CD4-positive, alpha-beta T cell (primary cell): Measurements from ENCODE around the gene ATP13A5. TPM values are rescaled to one million over a fixed set of nuclear protein-coding genes. Genes with fewer than 3 reads are reported as not detected.

ENCODE experiments used
- ATAC-seq: fragments of 200-7000 bp; cut with Tn5 transposase; one replicate; pipeline ENCODE4 v1.10.0; 2022; ENCODE audit warnings: mild to moderate bottlenecking; ENCODE audit not compliant: poor library complexity
- CTCF ChIA-PET: fragments of 350-600 bp; sonication (Branson Sonifier 250); formaldehyde crosslinking; loops from one replicate; lab custom pipeline; 2021; ENCODE audit warnings: antibody characterized with exemption, inconsistent platforms; lab: Charles Lee
- POLR2A ChIA-PET: fragments of 350-600 bp; sonication (Branson Sonifier 250); formaldehyde crosslinking; loops from one replicate; lab custom pipeline; 2021; ENCODE audit warnings: antibody characterized with exemption, inconsistent platforms; lab: Charles Lee
- DNase-seq, 14 experiments: peaks; one replicate each; pipeline ENCODE4 v3.0.0-alpha.2; 2013 to 2020; ENCODE audit warnings: mixed read lengths in 2 of 14
- H3K27ac ChIP-seq, 2 donors: one replicate each; pipeline versions ENCODE4 v1.5.1 to v1.7.0; 2013; ENCODE audit warnings: low read length in 2 of 2, low read depth in 1 of 2, mild to moderate bottlenecking in 1 of 2
- H3K27me3 ChIP-seq, 2 experiments: 1 replicate in 1 of 2; 2 replicates in 1 of 2; pipeline versions ENCODE4 v1.6.1 to v1.7.0; 2013; ENCODE audit warnings: low read length in 2 of 2, control low read depth in 1 of 2, mild to moderate bottlenecking in 1 of 2, moderate library complexity in 1 of 2; ENCODE audit not compliant: insufficient read depth in 2 of 2, control insufficient read depth in 1 of 2
- H3K36me3 ChIP-seq: one replicate; pipeline ENCODE4 v1.6.1; 2013; ENCODE audit warnings: low read length, control low read depth; ENCODE audit not compliant: insufficient read depth
- H3K4me1 ChIP-seq: one replicate; pipeline ENCODE4 v1.6.1; 2013; ENCODE audit warnings: low read length, control low read depth; ENCODE audit not compliant: insufficient read depth
- H3K4me3 ChIP-seq: one replicate; pipeline ENCODE4 v1.5.1; 2013; ENCODE audit warnings: mild to moderate bottlenecking, low read length, moderate library complexity
- H3K9me3 ChIP-seq, 2 experiments: 1 replicate in 1 of 2; 2 replicates in 1 of 2; pipeline versions ENCODE4 v1.6.1 to v1.7.0; 2013; ENCODE audit warnings: low read length in 2 of 2, mild to moderate bottlenecking in 2 of 2, control low read depth in 1 of 2, moderate library complexity in 1 of 2; ENCODE audit not compliant: control insufficient read depth in 1 of 2, insufficient read depth in 1 of 2
- H3K27ac Mint-ChIP-seq: one replicate; pipeline ENCODE4 v1.8.0; 2020; ENCODE audit warnings: mixed read lengths
- H3K27me3 Mint-ChIP-seq: one replicate; pipeline ENCODE4 v1.8.0; 2021; ENCODE audit warnings: mixed read lengths
- H3K36me3 Mint-ChIP-seq: one replicate; pipeline ENCODE4 v1.8.0; 2021; ENCODE audit warnings: low read depth, mixed read lengths
- H3K4me1 Mint-ChIP-seq: one replicate; pipeline ENCODE4 v1.8.0; 2021; ENCODE audit warnings: low read depth, mixed read lengths
- H3K4me3 Mint-ChIP-seq: one replicate; pipeline ENCODE4 v1.8.0; 2020; ENCODE audit warnings: mild to moderate bottlenecking, mixed read lengths
- H3K9me3 Mint-ChIP-seq: one replicate; pipeline ENCODE4 v1.8.0; 2020; ENCODE audit warnings: mixed read lengths
- intact Hi-C, 2 experiments: fragments of 100-400 bp; cut with DNase I in 1 of 2; cut with micrococcal nuclease in 1 of 2; formaldehyde crosslinking; loops; one replicate each; pipeline versions ENCODE4 v1.15.1 to v1.9.0; 2023 to 2025; cut with DNase I, micrococcal nuclease
- total RNA-seq, 174 experiments: library from RNA in 2 of 174; stranded (reverse) in 2 of 174; gene quantifications; one replicate each; pipeline ENCODE4 v1.2.3 and lab custom pipeline; 2021 to 2026
- TF ChIP-seq, protein P1 (sequence below): fragments of 200-600 bp; IDR thresholded peaks from one replicate; pipeline ENCODE4 v1.8.0; 2022; ENCODE audit warnings: antibody characterized with exemption, mild to moderate bottlenecking

Gene ATP13A5
- total RNA-seq, 2 experiments from 2014 or later = not detected

DNA sequence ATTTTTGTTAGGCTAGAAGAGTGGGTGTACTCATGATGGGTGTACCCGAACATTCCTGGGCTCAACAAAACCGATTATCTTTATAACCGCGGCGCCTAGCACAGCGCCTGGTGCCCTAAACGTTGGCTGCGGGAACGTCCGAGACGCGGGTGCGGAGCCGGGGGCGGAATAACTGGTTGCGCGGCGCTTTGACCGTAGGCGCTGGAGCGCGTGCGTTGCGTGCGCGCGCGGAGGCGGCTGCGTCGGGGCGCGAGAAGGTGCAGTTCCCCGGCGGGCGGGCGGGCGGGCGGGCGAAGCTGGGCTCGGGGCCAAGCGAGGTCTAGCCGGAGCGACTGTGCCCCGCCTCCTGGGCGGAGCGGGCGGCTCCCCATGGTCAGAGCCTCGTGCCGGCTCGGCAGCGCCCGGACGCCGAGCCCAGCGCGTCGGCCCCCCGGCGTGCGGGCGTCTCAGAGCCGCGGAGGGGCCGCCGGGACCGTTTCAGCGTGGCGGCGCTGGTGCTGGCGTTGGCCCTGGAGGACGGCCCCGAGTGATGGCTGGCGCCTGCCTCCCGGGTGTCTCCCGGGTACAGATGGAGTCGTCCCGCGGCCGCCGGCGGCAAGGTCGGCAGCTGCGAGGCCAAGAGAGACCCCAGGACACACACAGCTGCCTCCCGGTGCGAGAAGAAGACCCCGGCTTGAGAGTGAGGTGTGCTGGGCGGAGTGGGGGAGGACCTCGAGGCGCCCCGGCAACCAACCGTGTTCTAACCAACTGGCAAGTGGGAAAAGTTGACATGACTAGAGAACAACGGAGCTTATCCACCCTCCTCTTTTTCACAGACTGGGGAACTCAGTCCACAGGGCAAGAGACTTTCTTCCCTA is 137.5 kb downstream of the ATP13A5 start, which contains the start of gene PLAAT1:
TSS of gene PLAAT1 (plus strand) at position 373 of the 857 bp plus-strand sequence. CDS start 14,429 bp downstream, outside the sequence.
- Mint-ChIP-seq H3K27ac (no peak within 1 kb of the TSS), H3K36me3 (no peaks in the 10 kb centered on the region), H3K4me1 (no peaks in the 10 kb centered on the region), H3K4me3 (no peak within 1 kb of the TSS), H3K27me3 (peaks cover 65% of the 10 kb centered on the region), H3K9me3 (peaks cover 2% of the 10 kb centered on the region)
- Histone ChIP-seq H3K36me3 (no peaks in the 10 kb centered on the region), H3K9me3 (peaks cover 0 to 8% of the 10 kb centered on the region in 2 experiments), H3K4me3 (no peak within 1 kb of the TSS), H3K27ac (no peak within 1 kb of the TSS), H3K4me1 (peaks cover 3% of the 10 kb centered on the region), H3K27me3 (peaks cover 23 to 44% of the 10 kb centered on the region in 2 experiments)
- ATAC-seq (no peak), DNase-seq (no peak)
- intact Hi-C loops = no loop called here
- CTCF ChIA-PET = no interaction called here
- POLR2A ChIA-PET = no interaction called here
- TF ChIP-seq, protein P1, sequence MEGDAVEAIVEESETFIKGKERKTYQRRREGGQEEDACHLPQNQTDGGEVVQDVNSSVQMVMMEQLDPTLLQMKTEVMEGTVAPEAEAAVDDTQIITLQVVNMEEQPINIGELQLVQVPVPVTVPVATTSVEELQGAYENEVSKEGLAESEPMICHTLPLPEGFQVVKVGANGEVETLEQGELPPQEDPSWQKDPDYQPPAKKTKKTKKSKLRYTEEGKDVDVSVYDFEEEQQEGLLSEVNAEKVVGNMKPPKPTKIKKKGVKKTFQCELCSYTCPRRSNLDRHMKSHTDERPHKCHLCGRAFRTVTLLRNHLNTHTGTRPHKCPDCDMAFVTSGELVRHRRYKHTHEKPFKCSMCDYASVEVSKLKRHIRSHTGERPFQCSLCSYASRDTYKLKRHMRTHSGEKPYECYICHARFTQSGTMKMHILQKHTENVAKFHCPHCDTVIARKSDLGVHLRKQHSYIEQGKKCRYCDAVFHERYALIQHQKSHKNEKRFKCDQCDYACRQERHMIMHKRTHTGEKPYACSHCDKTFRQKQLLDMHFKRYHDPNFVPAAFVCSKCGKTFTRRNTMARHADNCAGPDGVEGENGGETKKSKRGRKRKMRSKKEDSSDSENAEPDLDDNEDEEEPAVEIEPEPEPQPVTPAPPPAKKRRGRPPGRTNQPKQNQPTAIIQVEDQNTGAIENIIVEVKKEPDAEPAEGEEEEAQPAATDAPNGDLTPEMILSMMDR = no peak

DNA sequence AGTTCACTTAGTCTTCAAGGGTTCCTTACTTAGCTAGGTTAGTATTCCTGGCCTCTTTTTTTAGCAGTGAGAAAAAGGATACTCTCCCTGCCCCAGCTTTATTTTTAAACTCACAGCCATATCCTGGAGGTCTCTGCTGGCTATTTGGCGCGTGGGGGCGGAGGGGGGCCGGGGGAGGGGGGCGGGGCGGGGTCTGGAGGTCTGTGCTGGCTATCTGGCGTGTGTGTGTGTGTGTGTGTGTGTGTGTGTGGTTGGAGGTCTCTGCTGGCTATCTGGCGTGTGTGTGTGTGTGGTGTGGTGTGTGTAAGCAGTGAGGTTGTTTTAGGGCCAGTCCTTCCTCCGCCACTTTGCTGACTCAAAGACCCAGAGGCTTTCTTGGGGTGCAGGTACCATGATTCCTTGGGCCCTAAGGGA is 138.1 kb downstream of the ATP13A5 start:
- no peak overlapping the region for H3K4me3 ChIP-seq
- peaks cover 23 to 44% of the 10 kb centered on the region in 2 experiments for H3K27me3 ChIP-seq
- Mint-ChIP-seq H3K9me3 (peaks cover 2% of the 10 kb centered on the region), H3K36me3 (no peaks in the 10 kb centered on the region), H3K4me3 (no peak overlapping the region), H3K4me1 (no peaks in the 10 kb centered on the region), H3K27ac (no peak overlapping the region), H3K27me3 (peaks cover 59% of the 10 kb centered on the region)
- TF ChIP-seq, protein P1 = no peak
- no peak for ATAC-seq
- no peak for DNase-seq
- intact Hi-C loops = no loop called here
- peaks cover 3% of the 10 kb centered on the region for H3K4me1 ChIP-seq
- H3K27ac ChIP-seq = no peak overlapping the region
- POLR2A ChIA-PET = no interaction called here
- CTCF ChIA-PET = no interaction called here
- H3K9me3 ChIP-seq = peaks cover 0 to 8% of the 10 kb centered on the region in 2 experiments
- no peaks in the 10 kb centered on the region for H3K36me3 ChIP-seq

DNA sequence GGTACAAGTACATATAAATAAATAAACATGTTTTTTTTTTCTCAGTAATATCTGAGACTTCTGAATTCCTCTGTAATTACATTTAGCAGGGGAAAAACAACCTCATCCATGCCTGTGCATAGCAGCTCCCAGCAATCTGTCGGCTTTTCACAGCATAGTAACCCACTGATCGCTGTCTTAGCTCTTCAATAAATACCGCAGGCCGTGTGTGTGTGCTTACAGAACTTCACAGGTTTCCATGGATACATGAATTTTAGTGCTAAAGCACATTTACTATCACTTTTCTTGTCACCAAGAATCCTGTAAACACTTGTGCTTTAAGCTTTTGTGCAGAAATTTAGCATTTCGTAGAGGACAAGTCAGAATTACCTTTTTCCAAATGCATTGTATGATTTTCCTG is 141.5 kb downstream of the ATP13A5 start:
- peaks cover 3% of the 10 kb centered on the region for H3K4me1 ChIP-seq
- Mint-ChIP-seq H3K4me3 (no peak overlapping the region), H3K27ac (no peak overlapping the region), H3K4me1 (no peaks in the 10 kb centered on the region), H3K9me3 (no peaks in the 10 kb centered on the region), H3K36me3 (no peaks in the 10 kb centered on the region), H3K27me3 (peaks cover 34% of the 10 kb centered on the region)
- CTCF ChIA-PET = no interaction called here
- H3K27me3 ChIP-seq = peaks cover 15 to 28% of the 10 kb centered on the region in 2 experiments
- no peak overlapping the region for H3K27ac ChIP-seq
- H3K4me3 ChIP-seq = no peak overlapping the region
- H3K36me3 ChIP-seq = no peaks in the 10 kb centered on the region
- intact Hi-C loops = no loop called here
- POLR2A ChIA-PET = no interaction called here
- DNase-seq (no peak), ATAC-seq (no peak)
- TF ChIP-seq, protein P1 = no peak
- peaks cover 0 to 8% of the 10 kb centered on the region in 2 experiments for H3K9me3 ChIP-seq
